ENCODE data around the gene ZBTB11. TPM values are rescaled to one million over a fixed set of nuclear protein-coding genes. Genes with fewer than 3 reads are reported as not detected.

Gene ZBTB11
- total and polyA plus RNA-seq, 9 donors, result 11.1 to 17.7 (median 14.6) TPM

GRCh38 chr3:101676216-101676764, 642 bp downstream of the ZBTB11 start:
- H3K27me3 ChIP-seq (ENCODE audit: control insufficient read depth, insufficient read depth, low read length), result no peaks in the 10 kb centered on the region
- DNase-seq, result peak; percentile 98
- no peaks in the 10 kb centered on the region for H3K9me3 ChIP-seq (replicated peaks; ENCODE audit: control insufficient read depth, low read depth, low read length)
- peak overlapping the region; percentile 100 for H3K4me3 ChIP-seq (ENCODE audit: low read length)
- peaks cover 7% of the 10 kb centered on the region for H3K4me1 ChIP-seq (ENCODE audit: control insufficient read depth, insufficient read depth, low read length)
- H3K27ac ChIP-seq (ENCODE audit: low read length), result peak overlapping the region; percentile 99
- H3K36me3 ChIP-seq (ENCODE audit: control insufficient read depth, insufficient read depth, low read length), result peaks cover 21% of the 10 kb centered on the region
- under 1% methylated on average over 57 of the region's 57 CpGs for WGBS (ENCODE audit: insufficient coverage)

DNA sequence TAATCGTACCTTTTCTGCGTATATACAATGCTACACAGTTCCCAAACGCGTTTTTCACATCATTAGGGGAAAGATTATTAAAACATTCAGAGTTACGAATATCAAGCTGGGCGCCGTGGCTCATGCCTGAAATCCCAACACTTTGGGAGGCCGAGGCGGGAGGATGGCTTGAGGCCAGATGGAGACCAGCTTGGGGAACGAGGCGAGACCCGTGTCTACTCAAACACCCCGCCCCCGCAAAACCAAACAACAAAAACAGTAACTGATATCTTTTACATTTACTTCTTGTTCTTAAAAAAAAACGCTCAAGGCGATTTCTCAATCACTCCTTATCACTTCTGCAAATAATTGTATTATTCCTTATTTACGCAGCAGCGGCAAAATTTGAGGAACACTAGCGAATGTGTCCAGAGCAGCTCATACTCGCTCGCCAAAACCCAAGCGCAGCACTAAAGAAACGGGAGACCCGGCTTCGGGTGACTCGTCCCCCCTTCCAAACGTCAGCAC, 1.2 kb downstream of the ZBTB11 start:
- H3K27me3 ChIP-seq (ENCODE audit: control insufficient read depth, insufficient read depth, low read length), result no peaks in the 10 kb centered on the region
- peaks cover 7% of the 10 kb centered on the region for H3K4me1 ChIP-seq (ENCODE audit: control insufficient read depth, insufficient read depth, low read length)
- H3K9me3 ChIP-seq (replicated peaks; ENCODE audit: control insufficient read depth, low read depth, low read length), result no peaks in the 10 kb centered on the region
- H3K4me3 ChIP-seq (ENCODE audit: low read length), result peak overlapping the region; percentile 100
- under 1% methylated on average over 20 of the region's 27 CpGs for WGBS (ENCODE audit: insufficient coverage)
- no peak for DNase-seq
- H3K27ac ChIP-seq (ENCODE audit: low read length), result peak overlapping the region; percentile 99
- peaks cover 22% of the 10 kb centered on the region for H3K36me3 ChIP-seq (ENCODE audit: control insufficient read depth, insufficient read depth, low read length)

GRCh38 chr3:101674518-101674917, 2.4 kb downstream of the ZBTB11 start:
- no peaks in the 10 kb centered on the region for H3K9me3 ChIP-seq (replicated peaks; ENCODE audit: control insufficient read depth, low read depth, low read length)
- DNase-seq, result no peak
- peaks cover 7% of the 10 kb centered on the region for H3K4me1 ChIP-seq (ENCODE audit: control insufficient read depth, insufficient read depth, low read length)
- peaks cover 16% of the 10 kb centered on the region for H3K36me3 ChIP-seq (ENCODE audit: control insufficient read depth, insufficient read depth, low read length)
- H3K27ac ChIP-seq (ENCODE audit: low read length), result no peak overlapping the region
- H3K4me3 ChIP-seq (ENCODE audit: low read length), result no peak overlapping the region
- no peaks in the 10 kb centered on the region for H3K27me3 ChIP-seq (ENCODE audit: control insufficient read depth, insufficient read depth, low read length)
- 88% methylated on average over 3 of the region's 9 CpGs for WGBS (ENCODE audit: insufficient coverage)

GRCh38 chr3:101673953-101674352, 3.0 kb downstream of the ZBTB11 start:
- Histone ChIP-seq H3K9me3 (replicated peaks; ENCODE audit: control insufficient read depth, low read depth, low read length) (no peaks in the 10 kb centered on the region), H3K27me3 (ENCODE audit: control insufficient read depth, insufficient read depth, low read length) (no peaks in the 10 kb centered on the region), H3K27ac (ENCODE audit: low read length) (no peak overlapping the region), H3K4me3 (ENCODE audit: low read length) (no peak overlapping the region), H3K36me3 (ENCODE audit: control insufficient read depth, insufficient read depth, low read length) (peaks cover 17% of the 10 kb centered on the region), H3K4me1 (ENCODE audit: control insufficient read depth, insufficient read depth, low read length) (peaks cover 7% of the 10 kb centered on the region)
- DNase-seq, result no peak
- 88% methylated on average over 4 of the region's 13 CpGs for WGBS (ENCODE audit: insufficient coverage)

DNA sequence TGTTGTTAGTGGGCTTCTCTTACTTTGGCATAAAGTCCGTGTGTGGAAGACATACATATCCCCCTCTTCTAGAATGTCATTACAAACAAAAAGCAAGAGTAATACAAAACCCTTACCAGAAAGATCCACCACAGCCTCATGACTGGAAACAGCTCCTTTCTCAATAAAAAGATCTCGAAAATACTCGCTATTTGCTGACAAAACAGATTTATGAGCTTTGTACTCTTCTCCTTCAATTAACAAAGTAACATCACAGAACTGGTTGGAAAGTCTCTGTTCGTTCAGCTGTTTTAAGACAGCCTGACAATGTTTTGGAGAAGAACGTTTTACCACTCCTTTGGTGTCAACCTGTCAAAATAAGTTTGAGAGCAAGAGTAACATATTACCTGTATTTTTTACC, 5.9 kb downstream of the ZBTB11 start:
- Histone ChIP-seq H3K27me3 (ENCODE audit: control insufficient read depth, insufficient read depth, low read length) (no peaks in the 10 kb centered on the region), H3K4me3 (ENCODE audit: low read length) (no peak overlapping the region), H3K27ac (ENCODE audit: low read length) (no peak overlapping the region), H3K36me3 (ENCODE audit: control insufficient read depth, insufficient read depth, low read length) (peaks cover 16% of the 10 kb centered on the region), H3K4me1 (ENCODE audit: control insufficient read depth, insufficient read depth, low read length) (no peaks in the 10 kb centered on the region), H3K9me3 (replicated peaks; ENCODE audit: control insufficient read depth, low read depth, low read length) (no peaks in the 10 kb centered on the region)
- WGBS (ENCODE audit: insufficient coverage), result 88% methylated on average over 2 of the region's 5 CpGs
- DNase-seq, result no peak

- Histone ChIP-seq H3K4me1 (ENCODE audit: control insufficient read depth, insufficient read depth, low read length) (no peaks in the 10 kb centered on the region), H3K27me3 (ENCODE audit: control insufficient read depth, insufficient read depth, low read length) (no peaks in the 10 kb centered on the region), H3K36me3 (ENCODE audit: control insufficient read depth, insufficient read depth, low read length) (peaks cover 31% of the 10 kb centered on the region), H3K4me3 (ENCODE audit: low read length) (no peak overlapping the region), H3K27ac (ENCODE audit: low read length) (no peak overlapping the region), H3K9me3 (replicated peaks; ENCODE audit: control insufficient read depth, low read depth, low read length) (no peaks in the 10 kb centered on the region)
- no peak for DNase-seq
- WGBS (ENCODE audit: insufficient coverage), result no CpG with 5 or more reads among the region's 1 CpG
Observed at GRCh38 chr3:101667844-101668243, 9.1 kb downstream of the ZBTB11 start.

GRCh38 chr3:101667331-101667730, 9.6 kb downstream of the ZBTB11 start:
- H3K4me3 ChIP-seq (ENCODE audit: low read length), result no peak overlapping the region
- WGBS (ENCODE audit: insufficient coverage), result no CpG with 5 or more reads among the region's 6 CpGs
- no peak overlapping the region for H3K27ac ChIP-seq (ENCODE audit: low read length)
- no peaks in the 10 kb centered on the region for H3K27me3 ChIP-seq (ENCODE audit: control insufficient read depth, insufficient read depth, low read length)
- H3K4me1 ChIP-seq (ENCODE audit: control insufficient read depth, insufficient read depth, low read length), result no peaks in the 10 kb centered on the region
- DNase-seq, result no peak
- peaks cover 36% of the 10 kb centered on the region for H3K36me3 ChIP-seq (ENCODE audit: control insufficient read depth, insufficient read depth, low read length)
- H3K9me3 ChIP-seq (replicated peaks; ENCODE audit: control insufficient read depth, low read depth, low read length), result no peaks in the 10 kb centered on the region

DNA sequence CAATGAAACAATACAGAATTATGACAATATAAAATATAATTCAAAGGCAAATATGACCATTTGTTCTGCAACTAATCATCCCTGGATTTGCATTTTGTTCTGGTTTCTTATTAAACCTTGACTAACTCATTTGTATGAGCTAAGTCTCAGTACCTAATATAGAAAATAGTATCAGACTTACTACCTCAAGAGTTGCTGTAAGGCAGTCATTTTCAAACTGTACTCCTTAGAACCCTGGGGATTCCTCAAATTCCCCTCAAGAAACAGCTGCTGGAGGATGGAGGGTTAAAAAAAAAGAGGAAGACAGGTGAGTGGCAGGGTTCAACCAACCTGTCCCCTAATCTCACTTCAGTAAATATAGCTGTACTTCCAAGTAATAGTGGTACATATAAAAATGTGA, 11.1 kb downstream of the ZBTB11 start:
- DNase-seq, result no peak
- H3K9me3 ChIP-seq (replicated peaks; ENCODE audit: control insufficient read depth, low read depth, low read length), result no peaks in the 10 kb centered on the region
- H3K36me3 ChIP-seq (ENCODE audit: control insufficient read depth, insufficient read depth, low read length), result peaks cover 41% of the 10 kb centered on the region
- no peak overlapping the region for H3K4me3 ChIP-seq (ENCODE audit: low read length)
- no peaks in the 10 kb centered on the region for H3K4me1 ChIP-seq (ENCODE audit: control insufficient read depth, insufficient read depth, low read length)
- no peak overlapping the region for H3K27ac ChIP-seq (ENCODE audit: low read length)
- H3K27me3 ChIP-seq (ENCODE audit: control insufficient read depth, insufficient read depth, low read length), result no peaks in the 10 kb centered on the region

DNA sequence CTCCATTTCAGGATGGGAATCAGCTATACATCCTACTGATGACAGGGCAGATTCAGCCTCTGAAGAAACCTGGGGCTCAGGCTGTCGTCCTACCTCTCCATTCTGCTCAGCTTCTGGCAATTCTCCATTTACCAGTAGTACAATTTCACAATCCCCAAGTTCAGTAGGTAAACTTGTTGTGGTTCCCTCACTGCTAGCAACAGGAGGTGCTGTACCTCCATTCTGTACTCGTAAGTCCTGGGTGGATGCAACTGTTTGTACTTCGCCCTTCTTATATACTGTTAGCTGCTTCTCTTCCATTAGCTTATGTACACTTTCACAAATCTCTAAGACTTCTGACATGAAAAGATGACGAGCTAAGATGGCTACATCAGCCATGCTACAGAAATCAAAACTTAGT, 11.6 kb downstream of the ZBTB11 start:
- no peaks in the 10 kb centered on the region for H3K4me1 ChIP-seq (ENCODE audit: control insufficient read depth, insufficient read depth, low read length)
- peaks cover 40% of the 10 kb centered on the region for H3K36me3 ChIP-seq (ENCODE audit: control insufficient read depth, insufficient read depth, low read length)
- no peak overlapping the region for H3K27ac ChIP-seq (ENCODE audit: low read length)
- no peak overlapping the region for H3K4me3 ChIP-seq (ENCODE audit: low read length)
- no peak for DNase-seq
- 100% methylated on average over 2 of the region's 4 CpGs for WGBS (ENCODE audit: insufficient coverage)
- no peaks in the 10 kb centered on the region for H3K27me3 ChIP-seq (ENCODE audit: control insufficient read depth, insufficient read depth, low read length)
- no peaks in the 10 kb centered on the region for H3K9me3 ChIP-seq (replicated peaks; ENCODE audit: control insufficient read depth, low read depth, low read length)

- H3K9me3 ChIP-seq (replicated peaks; ENCODE audit: control insufficient read depth, low read depth, low read length), result no peaks in the 10 kb centered on the region
- peaks cover 53% of the 10 kb centered on the region for H3K36me3 ChIP-seq (ENCODE audit: control insufficient read depth, insufficient read depth, low read length)
- 90% methylated on average over 3 of the region's 3 CpGs for WGBS (ENCODE audit: insufficient coverage)
- DNase-seq, result no peak
- no peaks in the 10 kb centered on the region for H3K27me3 ChIP-seq (ENCODE audit: control insufficient read depth, insufficient read depth, low read length)
- no peak overlapping the region for H3K4me3 ChIP-seq (ENCODE audit: low read length)
- H3K27ac ChIP-seq (ENCODE audit: low read length), result no peak overlapping the region
- no peaks in the 10 kb centered on the region for H3K4me1 ChIP-seq (ENCODE audit: control insufficient read depth, insufficient read depth, low read length)
Observed at GRCh38 chr3:101660714-101661113, 16.2 kb downstream of the ZBTB11 start.

- no peaks in the 10 kb centered on the region for H3K27me3 ChIP-seq (ENCODE audit: control insufficient read depth, insufficient read depth, low read length)
- DNase-seq, result no peak
- no peak overlapping the region for H3K4me3 ChIP-seq (ENCODE audit: low read length)
- no peaks in the 10 kb centered on the region for H3K4me1 ChIP-seq (ENCODE audit: control insufficient read depth, insufficient read depth, low read length)
- H3K9me3 ChIP-seq (replicated peaks; ENCODE audit: control insufficient read depth, low read depth, low read length), result no peaks in the 10 kb centered on the region
- WGBS (ENCODE audit: insufficient coverage), result 100% methylated on average over 1 of the region's 6 CpGs
- no peak overlapping the region for H3K27ac ChIP-seq (ENCODE audit: low read length)
- H3K36me3 ChIP-seq (ENCODE audit: control insufficient read depth, insufficient read depth, low read length), result peaks cover 49% of the 10 kb centered on the region
Observed at GRCh38 chr3:101656651-101657050, 20.3 kb downstream of the ZBTB11 start.

All from muscle of leg (tissue), 11 donors.